NCI-H82 treated with DMSO at 0.1 percent for 48 hours (cell line): ENCODE measurements around the gene TP53I13.

Source experiments
- DNase-seq: peaks from one replicate; lab custom pipeline; 2025; ENCODE audit not compliant: unreplicated experiment; lab: John Stamatoyannopoulos, UW

TP53I13 gene

GRCh38 chr17:29567304-29567553, 1.3 kb upstream of the TP53I13 start:
- DNase-seq: no peak

GRCh38 chr17:29567554-29568330, 759 bp upstream of the TP53I13 start:
- DNase-seq: peak; percentile 33

- DNase-seq: peak; percentile 19
Observed at GRCh38 chr17:29569245-29569950, 897 bp downstream of the TP53I13 start.

GRCh38 chr17:29570521-29570920, 2.0 kb downstream of the TP53I13 start:
- no peak for DNase-seq

GRCh38 chr17:29571486-29571882, 3.0 kb downstream of the TP53I13 start:
- DNase-seq: no peak

GRCh38 chr17:29571883-29572681, 3.6 kb downstream of the TP53I13 start:
- DNase-seq: no peak

- no peak for DNase-seq
Observed at GRCh38 chr17:29572691-29573557, 4.4 kb downstream of the TP53I13 start.

GRCh38 chr17:29573558-29573869, 5.0 kb downstream of the TP53I13 start:
- DNase-seq: no peak

- no peak for DNase-seq
Observed at GRCh38 chr17:29573871-29574731, 5.6 kb downstream of the TP53I13 start.

- no peak for DNase-seq
Observed at GRCh38 chr17:29574732-29575510, 6.4 kb downstream of the TP53I13 start.

GRCh38 chr17:29575511-29576213, 7.2 kb downstream of the TP53I13 start:
- DNase-seq: no peak

- DNase-seq: no peak
Observed at GRCh38 chr17:29576214-29577000, 7.9 kb downstream of the TP53I13 start.

- no peak for DNase-seq
Observed at GRCh38 chr17:29577001-29577370, 8.5 kb downstream of the TP53I13 start.

- no peak for DNase-seq
Observed at GRCh38 chr17:29577385-29578211, 9.1 kb downstream of the TP53I13 start.

GRCh38 chr17:29578626-29579485, 10.4 kb downstream of the TP53I13 start:
- DNase-seq: no peak
